Stimulated activated CD4-positive, alpha-beta T cell treated with anti-CD3 and anti-CD28 coated beads, TNF-alpha, amount 100 ng/mL, for 1 hour (primary cell): Measurements from ENCODE around the gene BTAF1.
"Not testable (repeated sequence)": the region's sequence is repeated elsewhere in the genome, so short reads cannot be mapped to it uniquely, and the experiment has no call there.

Experiments used
- DNase-seq, 3 donors: peaks; one replicate each; pipeline ENCODE4 v3.0.0-alpha.2; 2020; ENCODE audit warnings: low read depth in 3 of 3, low spot score in 1 of 3

The BTAF1 gene

DNA sequence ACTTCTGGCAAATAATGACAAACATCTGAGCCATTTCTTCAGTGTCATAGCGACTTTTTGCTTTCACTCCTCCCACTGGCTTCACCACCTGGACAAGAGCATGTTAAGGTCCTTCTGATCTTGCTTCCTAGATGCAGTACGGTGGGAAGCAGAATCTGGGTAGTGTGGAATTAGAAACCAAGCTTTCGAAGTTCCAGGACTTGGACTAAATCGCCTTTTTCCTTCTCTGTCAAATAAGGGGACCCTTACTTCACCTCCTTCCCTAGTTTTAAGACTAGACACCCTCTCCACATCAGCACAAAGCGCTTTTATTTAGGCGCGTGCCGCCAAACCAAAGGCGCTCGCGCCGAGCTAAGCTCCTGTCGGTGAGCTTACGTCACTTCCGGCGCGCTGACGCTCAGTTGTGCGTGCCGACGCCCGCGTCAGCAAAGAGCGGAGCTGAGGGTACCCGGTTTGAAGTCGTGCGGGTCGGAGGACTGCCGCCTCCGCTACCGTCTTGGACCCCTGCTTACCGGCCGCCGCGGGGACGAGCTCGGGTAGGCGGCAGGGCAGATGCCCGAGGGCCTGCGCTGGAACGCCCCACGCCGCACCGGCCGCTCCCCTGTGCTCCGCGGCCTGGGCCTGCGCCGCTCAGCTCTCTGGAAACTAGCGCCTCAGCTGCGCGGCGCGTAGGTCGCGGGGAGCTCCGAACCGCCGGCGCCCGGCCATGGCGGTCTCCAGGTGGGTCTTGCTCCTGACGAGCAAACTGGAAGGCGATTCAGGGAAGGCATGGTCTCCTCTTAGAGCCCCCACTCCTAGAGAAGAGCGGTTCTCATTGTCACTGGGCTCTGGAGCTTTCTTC is at the start of gene BTAF1:
Gene BTAF1, plus strand, starts transcription at position 400 of the 841 bp plus-strand sequence. Its CDS starts 307 bp downstream, at position 707.
- DNase-seq: peak; percentile 70 to 82 (median 80)

GRCh38 chr10:91875156-91875555 is 48.4 kb upstream of the BTAF1 start:
- DNase-seq: no peak

DNA sequence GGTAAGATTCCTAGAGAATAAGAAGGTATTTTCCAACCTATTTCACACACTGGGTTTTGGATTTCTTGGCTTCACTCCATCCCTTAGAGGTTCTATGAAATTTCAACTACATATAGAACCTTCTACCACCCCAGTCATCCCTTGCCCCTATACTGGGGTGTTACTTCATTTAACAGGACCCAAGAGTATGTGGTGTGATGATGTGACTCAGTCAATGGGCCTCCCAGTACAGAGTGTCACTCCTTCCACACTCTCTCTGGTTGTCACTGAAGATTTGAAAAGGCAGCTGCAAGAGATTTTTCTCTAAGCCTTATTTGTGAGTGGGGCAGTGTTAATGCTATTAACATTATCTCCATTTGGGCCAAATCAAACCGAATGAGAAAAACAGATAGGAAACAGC is 47.8 kb upstream of the BTAF1 start:
- no peak for DNase-seq

GRCh38 chr10:91879515-91880170 is 43.9 kb upstream of the BTAF1 start:
- no peak for DNase-seq

DNA sequence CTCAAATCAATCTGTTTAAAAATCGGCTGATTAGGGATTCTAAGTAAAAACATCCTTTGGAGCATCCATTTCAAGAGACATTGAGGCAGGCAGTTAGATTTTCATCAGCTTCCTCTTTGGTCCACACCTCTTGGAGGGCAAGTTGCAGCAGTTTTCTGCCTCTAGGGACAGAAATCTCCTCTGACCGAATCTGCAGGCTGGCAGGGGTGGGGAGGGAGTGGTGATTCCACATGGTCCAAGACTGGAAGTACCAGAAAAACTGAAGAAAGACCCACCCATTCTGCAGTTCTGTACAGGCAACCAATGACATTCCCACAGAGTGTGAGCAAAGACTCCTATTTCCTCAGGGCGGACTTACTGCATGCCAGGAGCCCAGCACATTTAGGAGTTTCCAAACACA is 43.3 kb upstream of the BTAF1 start:
- no peak for DNase-seq

GRCh38 chr10:91883549-91884444 is 39.8 kb upstream of the BTAF1 start:
- DNase-seq: no peak

DNA sequence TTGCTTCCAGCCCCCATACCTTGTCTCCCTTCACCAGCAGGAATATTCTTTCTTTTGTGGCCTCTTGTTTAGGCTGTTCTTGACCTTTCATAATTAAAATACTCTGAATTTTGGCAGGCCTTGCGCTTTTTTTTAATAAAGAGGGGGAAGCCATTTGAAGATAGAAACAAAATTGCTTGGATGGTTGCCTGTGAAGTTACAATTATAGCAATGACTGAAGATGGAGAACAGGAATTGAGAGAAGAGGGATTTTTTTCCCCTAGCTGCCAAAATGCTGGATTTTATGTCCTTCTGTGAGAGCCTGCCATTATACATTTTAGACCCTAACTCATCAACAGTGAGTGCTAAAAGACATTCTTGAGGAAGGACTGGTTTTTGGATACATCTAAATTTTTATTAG is 39.0 kb upstream of the BTAF1 start:
- no peak for DNase-seq

- DNase-seq: no peak
Measured at GRCh38 chr10:91885362-91886079, 38.0 kb upstream of the BTAF1 start.

GRCh38 chr10:91886954-91887271 is 36.7 kb upstream of the BTAF1 start:
- DNase-seq: no peak

GRCh38 chr10:91887272-91888076 is 36.1 kb upstream of the BTAF1 start:
- peak in 1 of 3 donors; percentile 11 for DNase-seq

- no peak for DNase-seq
Measured at GRCh38 chr10:91891125-91892001, 32.2 kb upstream of the BTAF1 start.

DNA sequence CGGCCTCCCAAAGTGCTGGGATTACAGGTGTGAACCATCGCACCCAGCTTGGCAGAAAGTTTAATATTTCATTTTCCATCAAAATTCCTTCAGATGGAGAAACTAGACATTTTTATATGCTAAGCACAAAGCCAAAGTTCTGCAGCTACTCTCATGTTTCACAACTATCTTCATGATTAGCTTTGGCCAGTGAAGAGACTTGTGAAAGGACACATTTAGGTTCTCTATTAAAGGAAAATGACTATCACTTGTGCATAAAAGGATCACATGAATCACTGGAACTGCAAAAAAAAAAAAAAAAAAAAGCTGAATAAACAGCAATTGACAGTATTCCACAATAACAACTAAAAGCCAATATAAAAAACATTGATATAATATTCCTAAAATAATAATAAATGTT is 30.5 kb upstream of the BTAF1 start:
- no peak for DNase-seq

DNA sequence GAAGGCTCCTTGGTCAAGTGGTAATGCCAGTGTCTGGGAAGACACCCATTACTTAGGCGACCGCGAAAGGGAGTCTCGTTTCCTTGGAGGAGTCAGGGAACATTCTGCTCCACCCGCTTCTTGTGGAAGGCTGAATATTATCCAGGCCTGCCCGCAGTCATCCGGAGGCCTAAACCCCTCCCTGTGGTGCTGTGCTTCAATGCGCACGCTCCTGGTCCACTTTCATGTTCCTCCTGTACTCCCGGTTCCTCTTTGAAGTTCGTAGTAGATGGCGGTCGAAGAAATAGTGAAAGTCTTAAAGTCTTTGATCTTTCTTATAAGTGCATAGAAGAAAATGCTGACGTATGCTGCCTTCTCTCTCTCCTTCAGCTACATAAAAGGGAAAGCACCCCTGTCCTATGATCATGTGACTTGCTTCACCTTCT is 29.3 kb upstream of the BTAF1 start:
- DNase-seq: not testable (repeated sequence)

- no peak for DNase-seq
Measured at GRCh38 chr10:91896212-91896756, 27.3 kb upstream of the BTAF1 start.

- no peak for DNase-seq
Measured at GRCh38 chr10:91897421-91897820, 26.1 kb upstream of the BTAF1 start.

DNA sequence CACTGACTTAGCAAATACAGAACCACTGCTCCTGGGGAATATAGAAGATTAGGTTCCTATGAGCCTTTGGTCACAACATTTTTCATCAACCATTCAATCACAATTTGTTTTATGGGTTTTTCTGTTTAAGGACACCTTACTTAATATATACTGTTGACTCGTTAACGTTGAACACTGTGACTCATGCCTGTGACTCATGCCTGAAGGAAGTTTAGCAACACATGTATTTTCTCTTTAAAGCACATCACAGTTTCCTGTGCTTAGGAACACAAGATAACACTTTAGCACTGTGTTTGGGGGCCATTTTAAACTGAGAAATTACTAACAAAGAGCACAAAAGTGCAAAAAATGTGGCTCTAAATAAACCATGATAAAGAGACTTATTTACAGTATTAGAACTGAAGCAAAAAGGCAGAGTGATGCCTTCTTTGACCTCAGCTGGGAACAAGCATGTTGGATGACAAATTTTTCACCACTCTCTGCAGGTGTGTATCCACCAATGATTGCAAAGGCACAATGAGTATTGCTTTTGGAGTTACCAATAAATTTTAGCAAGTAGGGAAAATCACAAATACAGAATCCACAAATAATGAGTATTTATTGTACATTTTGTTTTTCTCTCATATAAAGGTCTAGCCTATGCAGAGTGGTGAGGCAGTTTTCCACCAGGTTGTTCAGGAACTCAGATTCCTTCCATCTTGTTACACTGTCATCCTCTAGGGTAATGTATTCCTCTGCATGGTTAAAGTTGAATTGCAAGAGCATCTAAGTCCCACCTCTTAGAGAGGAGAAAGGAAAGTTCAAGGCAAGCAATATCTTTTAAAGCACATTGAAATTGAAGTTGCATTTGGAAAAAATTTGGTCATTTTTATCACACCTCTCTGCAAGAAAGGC is 21.5 kb upstream of the BTAF1 start:
- no peak for DNase-seq

DNA sequence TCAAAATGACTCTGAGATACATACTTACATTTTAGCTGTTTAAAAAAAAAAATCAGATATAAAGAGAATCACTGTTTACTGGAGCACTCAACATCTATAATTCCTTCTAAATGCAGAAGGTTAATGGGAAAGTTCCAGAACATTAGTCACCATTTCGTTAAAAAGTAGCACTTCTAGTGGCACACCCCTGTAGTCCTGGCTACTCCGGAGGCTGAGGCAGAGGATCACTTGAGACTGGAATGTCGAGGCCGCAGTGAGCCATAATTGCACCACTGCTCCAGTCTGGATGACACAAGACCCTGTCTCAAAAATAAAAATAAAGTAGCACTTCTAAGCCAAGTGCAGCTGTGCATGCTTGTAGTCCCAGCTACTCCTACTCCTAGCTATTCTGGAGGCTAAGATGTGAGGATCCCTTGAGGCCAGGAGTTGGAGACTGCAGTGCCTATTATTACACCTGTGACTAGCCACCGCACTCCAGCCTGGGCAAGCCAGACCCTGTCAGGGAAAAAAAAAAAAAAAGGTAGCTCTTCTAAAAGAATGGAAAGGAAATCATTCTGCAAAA is 16.5 kb upstream of the BTAF1 start:
- no peak for DNase-seq

GRCh38 chr10:91907914-91908336 is 15.6 kb upstream of the BTAF1 start:
- DNase-seq: no peak
